GM19467 (cell line): ENCODE measurements around the gene MACROD2.
A peak's percentile ranks its signal among the peaks of the same experiment; 100 is the strongest.
"Not testable (repeated sequence)": the region's sequence is repeated elsewhere in the genome, so short reads cannot be mapped to it uniquely, and the experiment has no call there.

ENCODE experiments used
- ATAC-seq: cut with Tn5 transposase; IDR thresholded peaks from one replicate; pipeline ENCODE4 v1.9.1; 2021; ENCODE audit warnings: mild to moderate bottlenecking, moderate library complexity; ENCODE audit not compliant: unreplicated experiment

Gene MACROD2

DNA sequence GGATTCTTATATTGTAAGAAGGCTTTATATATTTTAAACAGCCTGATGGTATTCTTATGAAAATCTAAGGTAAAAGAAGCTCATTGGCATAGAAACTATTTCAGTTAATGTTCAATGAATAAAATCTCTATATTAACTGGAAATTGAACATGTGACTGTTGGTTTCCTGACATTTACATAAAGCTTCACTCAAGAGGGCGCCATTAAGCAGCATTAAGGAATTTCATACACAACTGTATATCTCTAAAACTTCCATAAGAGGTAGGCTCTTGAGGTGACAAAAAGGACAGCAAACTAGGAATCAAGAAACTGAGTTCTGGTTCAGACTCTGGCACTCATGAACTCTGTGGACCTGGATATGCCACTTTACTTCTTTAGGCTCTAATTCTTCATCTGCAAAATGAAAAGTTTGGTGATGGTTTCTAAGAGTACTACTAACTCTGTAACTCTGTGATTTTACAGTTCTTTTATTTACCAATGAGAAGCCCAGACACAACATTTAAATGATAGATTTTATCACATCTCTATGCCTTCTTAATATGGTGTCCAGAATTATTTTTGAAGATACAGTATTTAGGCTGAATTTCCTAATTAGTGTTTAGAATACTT lies 194.6 kb downstream of the MACROD2 start:
- ATAC-seq: no peak

DNA sequence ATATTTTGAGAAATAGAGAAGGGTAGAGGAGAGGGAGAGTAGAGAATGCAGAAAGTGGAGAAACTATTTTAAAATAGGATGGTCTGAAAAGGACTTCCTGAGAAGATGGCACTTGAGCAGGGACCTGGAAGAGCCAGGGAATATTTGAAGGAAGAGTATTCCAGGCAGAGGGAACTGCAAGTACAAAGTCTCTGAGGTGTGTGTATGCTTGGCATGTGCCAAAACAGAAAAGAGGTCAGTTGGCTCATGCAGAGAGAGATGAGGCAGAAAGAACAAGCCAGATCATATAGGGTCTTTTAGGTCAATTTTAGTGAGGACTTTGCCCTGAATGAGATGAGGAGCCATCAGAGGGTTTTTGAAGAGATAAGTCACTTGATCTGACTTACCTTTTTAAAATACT lies 196.2 kb downstream of the MACROD2 start:
- ATAC-seq: no peak

DNA sequence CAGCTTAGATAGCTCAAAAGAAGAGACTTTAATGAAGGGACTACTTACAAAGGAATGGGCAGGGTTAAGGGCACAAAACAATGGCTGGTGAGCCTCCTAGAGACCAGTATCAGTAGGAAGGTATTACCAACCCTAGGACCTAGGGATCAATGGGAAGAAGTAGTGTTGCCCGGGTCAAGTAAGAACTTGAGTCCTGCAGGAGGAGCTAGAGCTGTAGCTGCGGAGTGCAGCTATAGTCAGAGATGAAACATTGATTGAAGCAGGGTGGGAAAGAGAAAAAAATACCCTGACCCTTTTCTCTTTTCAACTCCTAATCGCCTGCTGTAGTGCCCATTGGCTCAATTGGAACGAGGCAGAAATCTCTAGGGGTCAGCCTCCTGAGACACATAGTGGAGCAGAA lies 198.1 kb downstream of the MACROD2 start:
- no peak for ATAC-seq

DNA sequence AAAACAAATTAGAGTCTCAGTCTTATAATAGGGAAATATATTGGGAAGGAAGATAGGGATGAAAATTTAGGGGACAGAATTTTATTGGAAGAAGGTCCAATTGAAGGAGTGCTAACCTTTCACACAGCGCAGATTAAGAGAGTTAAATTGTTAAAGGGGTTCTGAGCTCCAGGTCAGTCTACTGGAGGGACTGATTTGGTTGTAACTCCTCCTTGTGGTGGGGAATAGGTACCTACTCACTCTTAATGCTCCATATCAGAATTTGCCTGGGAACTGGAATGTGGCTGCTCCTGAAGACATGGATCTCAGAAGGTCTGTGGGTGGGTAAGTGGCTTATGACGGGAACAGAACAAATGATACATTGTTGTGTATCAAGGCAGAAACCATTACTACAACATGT lies 198.6 kb downstream of the MACROD2 start:
- ATAC-seq: no peak

DNA sequence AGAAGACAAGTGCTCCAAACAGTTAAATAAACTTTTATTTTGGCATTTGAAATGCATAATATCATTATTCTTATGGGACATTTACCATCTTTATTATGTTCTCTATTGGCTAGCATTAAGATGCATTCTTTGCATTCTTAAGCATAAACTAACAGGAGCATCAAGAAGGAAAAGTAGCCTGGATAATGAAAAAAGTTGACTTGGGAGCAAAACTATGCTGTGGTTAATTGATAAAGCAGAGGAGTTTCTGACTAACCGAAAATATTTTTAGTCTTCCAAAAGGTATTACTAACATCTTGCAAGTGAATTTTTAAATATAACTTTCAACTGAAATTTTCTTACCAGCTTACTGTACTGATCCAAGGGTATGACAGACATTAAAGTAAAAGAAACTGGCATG lies 201.8 kb downstream of the MACROD2 start:
- no peak for ATAC-seq

DNA sequence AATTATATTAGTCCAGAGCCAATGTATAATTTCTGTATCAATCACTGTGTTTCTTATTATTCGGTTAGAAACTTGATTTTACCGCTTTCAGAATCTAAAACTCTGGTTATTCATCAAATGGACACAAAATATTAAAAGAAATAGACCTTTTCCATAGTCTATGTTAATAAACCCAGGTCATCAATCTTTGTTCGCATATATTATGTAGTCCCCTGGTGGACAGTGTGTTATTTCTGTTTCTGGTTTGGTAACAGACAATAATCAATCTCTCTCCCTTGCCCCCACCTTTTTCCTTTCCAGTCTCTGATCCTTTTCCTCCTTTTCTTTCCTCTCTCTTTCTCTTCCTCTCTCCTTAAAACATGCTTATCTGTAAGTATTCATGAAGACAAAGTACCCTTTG lies 203.1 kb downstream of the MACROD2 start:
- ATAC-seq: no peak

DNA sequence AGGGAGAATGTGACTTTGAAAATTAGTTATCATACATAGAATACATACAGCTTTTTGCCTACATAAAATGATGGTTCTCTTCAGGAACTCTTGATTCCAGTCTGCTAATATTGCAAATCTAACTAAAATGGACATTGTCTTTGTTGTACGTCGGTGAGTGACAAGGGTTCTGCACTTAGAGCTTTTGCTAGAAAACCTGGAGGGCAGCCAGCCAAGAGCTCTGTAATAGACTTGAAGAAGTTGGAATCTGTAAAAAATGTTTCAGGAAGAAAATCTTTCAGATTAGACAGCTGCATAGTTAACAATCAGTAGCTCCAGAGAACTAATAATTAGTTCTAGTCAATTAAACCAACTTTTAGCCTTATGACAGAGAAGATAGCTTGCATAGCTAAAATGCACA lies 203.8 kb downstream of the MACROD2 start:
- no peak for ATAC-seq

DNA sequence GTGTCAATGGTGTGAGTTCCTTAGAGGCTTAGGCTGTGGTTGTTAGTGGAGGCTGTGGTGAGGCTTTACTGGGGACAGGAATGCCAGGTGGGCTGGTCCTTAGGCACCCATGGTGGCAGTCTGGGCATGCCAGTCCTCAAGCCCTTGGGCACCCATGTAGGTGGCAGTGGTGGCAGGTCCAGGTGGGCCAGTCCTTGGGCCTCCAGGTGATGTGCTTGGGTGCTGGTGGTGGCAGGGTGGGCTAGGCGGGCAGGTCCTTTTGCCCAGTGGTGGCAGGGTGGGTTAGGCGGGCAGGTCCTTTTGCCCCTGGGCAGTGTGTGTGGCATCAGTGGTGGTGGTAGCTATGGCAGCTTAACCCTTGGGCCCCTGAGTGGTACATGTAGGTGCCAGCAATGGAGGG lies 208.3 kb downstream of the MACROD2 start:
- no peak for ATAC-seq

DNA sequence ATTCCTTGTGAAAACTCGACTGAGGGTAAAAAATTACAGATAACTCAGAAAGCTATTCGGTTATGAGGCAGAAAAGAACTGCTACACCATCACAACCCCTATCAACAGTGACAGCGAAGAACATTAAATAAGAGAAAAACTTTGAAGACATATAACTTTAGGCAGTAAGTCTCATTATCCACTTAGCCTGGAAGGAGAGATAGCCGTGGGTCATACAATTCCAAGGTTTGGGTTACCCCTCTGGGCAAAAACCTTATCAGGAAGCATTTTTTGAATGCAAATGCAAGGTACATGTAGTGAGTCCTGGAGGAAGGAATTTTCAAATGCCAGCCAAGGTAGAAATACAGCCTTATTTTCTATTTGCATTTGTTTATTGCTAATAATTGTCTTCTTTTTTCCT lies 212.3 kb downstream of the MACROD2 start:
- ATAC-seq: no peak

DNA sequence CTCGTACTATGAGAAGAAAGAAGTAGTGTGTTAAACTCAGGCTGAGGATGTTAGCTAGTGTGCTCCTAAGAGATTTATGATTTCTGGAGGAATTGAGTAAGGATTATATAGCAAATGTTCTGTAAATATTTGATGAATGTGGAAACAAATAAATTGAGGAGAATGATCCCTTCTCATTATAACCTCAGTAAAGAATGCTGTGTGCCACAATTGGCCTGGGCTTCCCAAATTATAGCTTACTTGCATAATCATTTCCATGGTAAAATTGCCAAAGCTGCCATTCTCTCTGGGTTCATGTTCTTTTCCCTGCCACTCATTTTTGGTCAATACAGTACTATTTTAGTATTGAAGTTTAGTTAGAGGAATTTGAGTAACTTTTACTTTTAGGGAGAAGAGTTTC lies 213.6 kb downstream of the MACROD2 start:
- ATAC-seq: no peak

DNA sequence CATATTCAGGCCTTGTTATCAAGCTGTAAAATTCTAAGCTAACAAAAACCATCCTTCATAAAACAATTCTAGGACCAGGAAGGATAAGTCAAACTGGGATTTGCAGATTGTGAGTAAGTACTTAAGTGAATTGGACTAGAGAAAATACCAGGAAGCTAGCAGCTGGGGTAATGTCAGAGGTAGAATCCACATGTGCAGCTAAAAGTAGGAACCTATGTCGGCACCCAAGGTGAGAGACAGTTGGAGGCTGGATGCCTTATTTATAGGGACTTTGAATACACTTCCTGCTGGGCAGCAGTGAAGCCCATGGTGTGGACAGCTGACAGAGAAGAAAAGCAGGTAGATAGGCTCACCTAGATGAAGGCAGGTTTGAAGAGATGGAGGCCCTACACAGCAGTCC lies 214.8 kb downstream of the MACROD2 start:
- no peak for ATAC-seq

DNA sequence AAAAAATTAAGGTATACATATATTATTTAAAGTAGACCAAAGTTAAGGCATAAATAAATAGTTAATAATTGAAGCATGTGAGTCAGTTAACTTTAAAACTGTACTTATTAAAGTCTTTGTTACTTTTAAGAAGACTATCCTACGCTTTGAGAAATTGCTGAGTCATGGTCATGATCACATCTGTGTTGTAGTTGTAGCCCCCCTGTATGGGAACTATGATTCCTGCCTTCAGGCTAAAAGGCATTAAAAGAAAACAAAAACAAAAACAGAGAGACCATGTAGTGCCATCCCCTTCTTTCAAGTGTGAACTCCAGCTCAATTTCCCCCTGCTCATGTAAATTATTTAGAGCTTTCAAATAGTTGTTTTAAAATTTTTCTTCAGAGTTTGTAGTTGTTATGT lies 218.7 kb downstream of the MACROD2 start:
- no peak for ATAC-seq

DNA sequence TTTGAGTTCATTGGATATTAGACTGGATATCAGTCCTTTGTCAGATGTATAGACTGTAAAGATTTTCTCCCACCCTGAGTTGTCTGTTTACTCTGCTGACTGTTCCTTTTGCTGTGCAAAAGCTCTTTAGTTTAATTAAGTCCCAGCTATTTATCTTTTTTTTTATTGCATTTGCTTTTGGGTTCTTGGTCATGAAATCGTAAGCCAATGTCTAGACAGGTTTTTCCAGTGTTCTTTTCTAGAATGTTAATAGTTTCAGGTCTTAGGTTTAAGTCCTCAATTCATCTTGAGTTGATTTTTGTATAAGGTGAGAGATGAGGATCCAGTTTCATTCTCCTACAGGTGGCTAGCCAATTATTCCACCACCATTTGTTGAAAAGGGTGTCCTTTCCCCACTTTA lies 220.6 kb downstream of the MACROD2 start:
- not testable (repeated sequence) for ATAC-seq

DNA sequence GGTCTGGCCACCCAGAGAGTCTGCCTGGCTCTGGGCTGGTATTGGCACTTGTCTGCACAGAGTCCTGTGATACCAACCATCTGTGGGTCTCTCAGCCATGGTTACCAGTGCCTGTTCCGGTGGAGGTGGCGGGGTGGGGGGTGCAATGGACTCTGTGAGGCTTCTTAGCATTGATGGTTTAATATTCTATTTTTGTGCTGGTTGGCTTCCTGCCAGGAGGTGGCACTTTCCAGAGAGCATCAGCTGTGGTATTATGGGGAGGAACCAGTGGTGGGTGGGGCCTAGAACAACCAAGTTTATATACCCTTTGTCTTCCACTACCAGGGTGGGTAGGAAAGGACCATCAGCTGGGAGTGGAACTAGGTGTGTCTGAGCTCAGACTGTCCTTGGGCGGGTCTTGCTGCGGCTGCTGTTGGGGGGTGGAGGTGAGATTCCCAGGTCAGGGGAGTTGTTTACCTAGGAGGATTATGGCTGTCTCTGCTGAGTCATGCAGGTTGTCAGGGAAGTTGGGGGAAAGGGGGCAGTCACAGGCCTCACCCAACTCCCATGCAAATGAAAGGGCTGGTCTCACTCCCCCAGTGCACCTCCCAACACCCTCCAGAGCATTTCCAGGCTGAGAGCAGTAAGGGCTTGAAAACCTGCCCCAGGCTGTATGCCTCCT lies 224.6 kb downstream of the MACROD2 start:
- ATAC-seq: no peak

DNA sequence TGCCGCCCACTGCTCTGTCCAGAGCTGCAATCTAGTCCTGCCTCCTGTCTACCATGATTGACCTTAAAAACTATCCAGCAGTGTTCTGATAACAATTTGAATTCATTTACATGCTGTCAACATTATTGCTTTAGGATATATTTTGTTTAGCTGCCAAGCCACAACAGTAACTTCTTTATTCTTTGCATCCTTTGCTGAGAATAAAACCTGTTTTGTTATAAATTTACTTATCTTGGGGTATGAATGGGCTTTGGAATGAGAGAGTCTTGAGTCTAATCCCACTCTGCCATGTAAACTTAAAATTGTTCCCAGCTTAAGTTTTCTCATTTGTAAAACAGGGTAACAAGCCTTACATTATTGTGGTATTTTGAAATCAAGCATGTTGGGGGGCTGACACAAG lies 225.7 kb downstream of the MACROD2 start:
- ATAC-seq: no peak

DNA sequence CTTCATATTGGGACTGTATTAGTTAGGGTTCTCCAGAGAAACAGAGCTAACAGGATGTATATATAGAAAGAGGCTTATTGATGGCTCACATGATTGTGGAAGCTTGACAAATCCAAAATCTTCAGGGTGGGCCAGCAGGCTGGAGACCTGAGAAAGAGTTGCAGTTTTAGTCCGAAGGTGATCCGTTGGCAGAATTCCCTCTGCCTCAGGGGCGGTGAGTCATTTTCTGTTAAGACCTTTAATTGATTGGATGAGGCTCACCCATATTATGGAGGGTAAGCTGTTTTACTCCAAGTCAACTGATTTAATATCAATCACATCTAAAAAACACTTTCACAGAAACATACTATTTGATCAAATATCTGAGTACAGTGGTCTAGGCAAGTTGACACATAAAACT lies 228.5 kb downstream of the MACROD2 start:
- ATAC-seq: no peak

DNA sequence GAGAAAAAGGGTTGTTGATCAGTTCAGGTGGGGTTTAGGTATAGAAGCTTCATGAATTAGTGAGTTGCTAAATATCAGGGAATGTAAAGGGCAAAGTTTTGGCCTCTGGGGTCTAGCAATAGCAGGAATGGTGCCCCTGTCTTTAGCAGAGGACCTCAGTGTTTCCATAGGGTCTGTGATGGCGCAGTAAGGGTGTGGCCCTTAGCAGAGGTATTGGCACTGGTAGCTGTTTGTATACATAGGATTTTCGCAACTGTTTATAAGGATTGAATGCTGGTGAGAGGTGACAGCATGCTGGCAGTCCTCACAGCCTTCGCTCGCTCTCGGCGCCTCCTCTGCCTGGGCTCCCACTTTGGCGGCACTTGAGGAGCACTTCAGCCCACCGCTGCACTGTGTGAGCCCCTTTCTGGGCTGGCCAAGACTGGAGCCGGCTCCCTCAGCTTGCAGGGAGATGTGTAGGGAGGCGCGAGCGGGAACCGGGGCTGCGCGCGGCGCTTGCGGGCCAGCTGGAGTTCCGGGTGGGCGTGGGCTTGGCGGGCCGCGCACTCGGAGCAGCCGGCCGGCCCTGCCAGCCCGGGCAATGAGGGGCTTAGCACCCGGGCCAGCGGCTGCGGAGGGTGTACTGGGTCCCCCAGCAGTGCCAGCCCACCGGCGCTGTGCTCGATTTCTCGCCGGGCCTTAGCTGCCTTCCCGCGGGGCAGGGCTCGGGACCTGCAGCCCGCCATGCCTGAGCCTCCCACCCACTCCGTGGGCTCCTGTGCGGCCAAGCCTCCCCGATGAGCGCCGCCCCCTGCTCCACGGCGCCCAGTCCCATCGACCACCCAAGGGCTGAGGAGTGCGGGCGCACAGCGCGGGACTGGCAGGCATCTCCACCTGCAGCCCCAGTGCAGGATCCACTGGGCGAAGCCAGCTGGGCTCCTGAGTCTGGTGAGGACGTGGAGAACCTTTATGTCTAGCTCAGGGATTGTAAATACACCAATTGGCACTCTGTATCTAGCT lies 231.0 kb downstream of the MACROD2 start:
- not testable (repeated sequence) for ATAC-seq

DNA sequence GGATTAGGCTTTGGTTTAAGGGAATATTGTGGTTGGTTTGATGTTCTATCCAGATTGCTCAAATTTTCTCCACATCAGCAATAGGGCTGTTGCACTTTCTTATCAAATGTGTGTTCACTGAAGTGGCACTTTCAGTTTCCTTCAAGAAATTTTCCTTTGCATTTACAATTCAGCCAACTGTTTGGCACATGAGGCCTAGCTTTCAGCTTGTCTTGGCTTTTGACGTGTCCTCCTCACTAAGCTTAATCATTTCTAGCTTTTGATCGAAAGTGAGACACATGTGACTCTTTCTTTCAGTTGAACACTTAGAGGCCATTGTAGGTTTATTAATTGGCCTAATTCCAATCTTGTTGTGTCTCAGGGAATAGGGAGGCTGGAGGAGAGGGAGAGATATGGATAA lies 237.3 kb downstream of the MACROD2 start:
- ATAC-seq: peak; percentile 58

DNA sequence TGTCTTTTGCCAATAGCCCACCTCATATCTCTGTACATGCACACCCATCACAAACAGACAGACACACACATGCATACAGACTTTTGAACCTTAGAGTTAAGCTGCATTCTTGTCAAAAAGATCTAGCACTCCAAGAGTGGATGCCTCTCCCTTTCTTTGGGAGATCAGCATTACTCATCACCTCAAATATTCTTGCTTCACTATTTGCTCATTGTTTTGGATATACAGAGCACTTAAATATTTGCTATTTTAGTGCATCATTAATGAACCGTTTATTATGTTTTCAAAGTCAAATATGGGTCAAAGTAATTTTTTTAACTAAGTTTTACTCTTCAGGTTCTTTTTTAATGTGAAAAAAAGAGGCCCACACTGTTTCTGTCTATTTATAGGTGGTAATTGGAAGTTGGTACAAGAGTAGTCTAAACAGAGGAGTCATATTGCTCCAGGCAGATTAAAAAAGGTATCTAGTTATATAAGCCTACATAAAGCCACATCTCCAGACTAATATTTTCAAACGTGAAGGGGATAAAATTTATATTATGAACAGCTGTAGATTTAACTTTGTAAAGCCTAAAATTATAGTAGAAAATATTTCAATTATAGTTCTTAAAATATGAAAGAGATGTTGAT lies 239.5 kb downstream of the MACROD2 start:
- no peak for ATAC-seq

DNA sequence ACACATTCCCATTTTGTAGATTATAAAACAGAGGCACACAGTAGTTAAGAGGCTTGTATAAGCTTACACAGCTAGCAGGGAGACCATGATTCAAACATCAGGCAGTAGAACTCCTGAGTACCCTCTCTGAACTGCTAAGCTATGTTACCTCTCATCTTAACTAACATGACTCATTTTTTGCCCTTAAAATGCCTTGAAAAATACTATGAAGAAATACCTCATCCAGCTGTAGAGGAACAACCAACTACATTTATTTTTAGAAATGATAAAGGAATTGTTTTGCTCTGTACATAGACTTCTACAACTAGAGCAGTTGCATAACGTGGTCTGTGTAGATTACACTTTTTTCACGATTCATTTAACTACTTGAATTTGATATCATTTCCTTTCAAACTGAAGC lies 240.0 kb downstream of the MACROD2 start:
- ATAC-seq: no peak

DNA sequence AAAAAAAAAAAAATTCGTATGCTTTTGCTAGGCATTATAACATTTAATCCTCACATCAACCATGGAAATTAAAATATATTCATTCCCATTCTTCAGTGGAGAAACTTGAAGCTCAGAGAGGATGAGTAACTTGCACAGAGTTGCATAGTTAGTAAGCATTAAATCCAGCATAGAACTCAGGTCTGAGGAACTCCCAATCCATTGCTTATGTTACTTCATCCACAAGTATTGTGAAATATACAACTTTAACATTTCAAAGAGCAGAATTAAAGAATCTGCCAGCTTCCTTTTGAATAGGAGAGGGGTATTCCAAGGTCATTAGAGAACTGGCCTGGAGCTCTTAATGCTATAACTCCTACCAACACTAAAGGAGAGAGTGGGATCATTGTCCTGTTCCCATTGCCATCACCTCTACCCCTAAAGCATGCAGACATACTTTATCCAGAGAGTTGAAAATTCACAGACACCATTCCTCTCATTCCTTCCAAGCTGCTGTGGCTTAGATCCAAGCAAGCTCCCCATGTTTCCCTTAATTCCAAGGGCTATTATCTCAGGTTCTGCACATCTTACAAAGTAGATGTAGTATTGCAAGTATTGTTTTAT lies 250.2 kb downstream of the MACROD2 start:
- no peak for ATAC-seq
